ENCODE results near the gene MX2. TPM values are rescaled to one million over a fixed set of nuclear protein-coding genes. Genes with fewer than 3 reads are reported as not detected.

Gene MX2
- polyA plus RNA-seq, 1 donor from 2014 or later = not detected

DNA sequence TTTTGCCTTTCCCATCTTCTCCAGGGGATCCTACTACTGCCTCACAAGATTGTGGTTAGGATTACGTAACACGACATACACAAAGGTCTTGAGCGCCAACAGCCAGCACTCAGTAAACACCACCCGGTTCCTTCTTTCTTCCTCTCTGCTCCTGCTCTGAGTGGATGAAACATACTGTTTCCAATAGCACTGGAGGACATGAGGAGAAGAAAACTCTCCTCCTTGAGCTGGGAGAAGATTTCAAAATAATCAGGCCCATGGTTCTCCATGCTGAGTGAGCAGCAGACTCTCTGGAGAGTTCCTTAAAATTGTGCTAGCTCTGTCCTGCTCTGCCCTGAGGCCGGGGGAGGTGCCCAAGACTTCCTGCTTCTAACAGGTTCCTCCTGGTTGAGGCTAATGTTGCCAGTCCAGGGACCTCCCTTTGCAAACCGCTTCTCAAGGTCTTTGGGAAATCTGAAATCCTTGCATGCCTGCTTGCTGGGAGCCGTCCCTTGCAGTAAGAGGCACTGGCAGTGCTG, 34.8 kb downstream of the MX2 start:
- Histone ChIP-seq H3K27me3 (ENCODE audit: insufficient read depth, low read depth, low read length) (no peaks in the 10 kb centered on the region), H3K79me2 (replicated peaks; ENCODE audit: insufficient read depth, low read length) (no peaks in the 10 kb centered on the region), H3K27ac (ENCODE audit: low read length) (no peak overlapping the region), H3K4me3 (ENCODE audit: low read length) (no peak overlapping the region), H2AFZ (ENCODE audit: low read depth, low read length) (no peak overlapping the region), H4K20me1 (ENCODE audit: insufficient read depth) (no peaks in the 10 kb centered on the region), H3F3A (ENCODE audit: insufficient read depth, low read length, poor library complexity, severe bottlenecking) (no peaks in the 10 kb centered on the region), H3K9me2 (ENCODE audit: insufficient read depth, low read length) (no peaks in the 10 kb centered on the region), H3K9me3 (ENCODE audit: low read length) (no peaks in the 10 kb centered on the region), H3K9ac (ENCODE audit: low read length) (no peak overlapping the region), H3K4me2 (ENCODE audit: low read length) (no peak overlapping the region), H3K36me3 (ENCODE audit: insufficient read depth, low read length) (no peaks in the 10 kb centered on the region)
- TF ChIP-seq SMC3 (conservative IDR thresholded peaks at IDR 0.05; ENCODE audit: poor library complexity) = no peak
- TF ChIP-seq TAF1 (IDR thresholded peaks at IDR 0.05; ENCODE audit: low read depth) = no peak
- TF ChIP-seq EZH2 (IDR thresholded peaks at IDR 0.05; ENCODE audit: borderline replicate concordance, insufficient read depth, low read length, poor library complexity, severe bottlenecking) = no peak
- TF ChIP-seq, protein P1, sequence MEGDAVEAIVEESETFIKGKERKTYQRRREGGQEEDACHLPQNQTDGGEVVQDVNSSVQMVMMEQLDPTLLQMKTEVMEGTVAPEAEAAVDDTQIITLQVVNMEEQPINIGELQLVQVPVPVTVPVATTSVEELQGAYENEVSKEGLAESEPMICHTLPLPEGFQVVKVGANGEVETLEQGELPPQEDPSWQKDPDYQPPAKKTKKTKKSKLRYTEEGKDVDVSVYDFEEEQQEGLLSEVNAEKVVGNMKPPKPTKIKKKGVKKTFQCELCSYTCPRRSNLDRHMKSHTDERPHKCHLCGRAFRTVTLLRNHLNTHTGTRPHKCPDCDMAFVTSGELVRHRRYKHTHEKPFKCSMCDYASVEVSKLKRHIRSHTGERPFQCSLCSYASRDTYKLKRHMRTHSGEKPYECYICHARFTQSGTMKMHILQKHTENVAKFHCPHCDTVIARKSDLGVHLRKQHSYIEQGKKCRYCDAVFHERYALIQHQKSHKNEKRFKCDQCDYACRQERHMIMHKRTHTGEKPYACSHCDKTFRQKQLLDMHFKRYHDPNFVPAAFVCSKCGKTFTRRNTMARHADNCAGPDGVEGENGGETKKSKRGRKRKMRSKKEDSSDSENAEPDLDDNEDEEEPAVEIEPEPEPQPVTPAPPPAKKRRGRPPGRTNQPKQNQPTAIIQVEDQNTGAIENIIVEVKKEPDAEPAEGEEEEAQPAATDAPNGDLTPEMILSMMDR (IDR thresholded peaks at IDR 0.05; ENCODE audit: poor library complexity, severe bottlenecking) = no peak
- TF ChIP-seq, protein P2, sequence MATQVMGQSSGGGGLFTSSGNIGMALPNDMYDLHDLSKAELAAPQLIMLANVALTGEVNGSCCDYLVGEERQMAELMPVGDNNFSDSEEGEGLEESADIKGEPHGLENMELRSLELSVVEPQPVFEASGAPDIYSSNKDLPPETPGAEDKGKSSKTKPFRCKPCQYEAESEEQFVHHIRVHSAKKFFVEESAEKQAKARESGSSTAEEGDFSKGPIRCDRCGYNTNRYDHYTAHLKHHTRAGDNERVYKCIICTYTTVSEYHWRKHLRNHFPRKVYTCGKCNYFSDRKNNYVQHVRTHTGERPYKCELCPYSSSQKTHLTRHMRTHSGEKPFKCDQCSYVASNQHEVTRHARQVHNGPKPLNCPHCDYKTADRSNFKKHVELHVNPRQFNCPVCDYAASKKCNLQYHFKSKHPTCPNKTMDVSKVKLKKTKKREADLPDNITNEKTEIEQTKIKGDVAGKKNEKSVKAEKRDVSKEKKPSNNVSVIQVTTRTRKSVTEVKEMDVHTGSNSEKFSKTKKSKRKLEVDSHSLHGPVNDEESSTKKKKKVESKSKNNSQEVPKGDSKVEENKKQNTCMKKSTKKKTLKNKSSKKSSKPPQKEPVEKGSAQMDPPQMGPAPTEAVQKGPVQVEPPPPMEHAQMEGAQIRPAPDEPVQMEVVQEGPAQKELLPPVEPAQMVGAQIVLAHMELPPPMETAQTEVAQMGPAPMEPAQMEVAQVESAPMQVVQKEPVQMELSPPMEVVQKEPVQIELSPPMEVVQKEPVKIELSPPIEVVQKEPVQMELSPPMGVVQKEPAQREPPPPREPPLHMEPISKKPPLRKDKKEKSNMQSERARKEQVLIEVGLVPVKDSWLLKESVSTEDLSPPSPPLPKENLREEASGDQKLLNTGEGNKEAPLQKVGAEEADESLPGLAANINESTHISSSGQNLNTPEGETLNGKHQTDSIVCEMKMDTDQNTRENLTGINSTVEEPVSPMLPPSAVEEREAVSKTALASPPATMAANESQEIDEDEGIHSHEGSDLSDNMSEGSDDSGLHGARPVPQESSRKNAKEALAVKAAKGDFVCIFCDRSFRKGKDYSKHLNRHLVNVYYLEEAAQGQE (IDR thresholded peaks at IDR 0.05; ENCODE audit: borderline replicate concordance) = no peak
- no peak for TF ChIP-seq EP300 (conservative IDR thresholded peaks at IDR 0.05; ENCODE audit: poor library complexity, severe bottlenecking)
- TF ChIP-seq POLR2AphosphoS5 (IDR thresholded peaks at IDR 0.05) = no peak
- TF ChIP-seq RAD21 (conservative IDR thresholded peaks at IDR 0.05) = no peak
- no peak for TF ChIP-seq MXI1 (conservative IDR thresholded peaks at IDR 0.05; ENCODE audit: poor library complexity, severe bottlenecking)

DNA sequence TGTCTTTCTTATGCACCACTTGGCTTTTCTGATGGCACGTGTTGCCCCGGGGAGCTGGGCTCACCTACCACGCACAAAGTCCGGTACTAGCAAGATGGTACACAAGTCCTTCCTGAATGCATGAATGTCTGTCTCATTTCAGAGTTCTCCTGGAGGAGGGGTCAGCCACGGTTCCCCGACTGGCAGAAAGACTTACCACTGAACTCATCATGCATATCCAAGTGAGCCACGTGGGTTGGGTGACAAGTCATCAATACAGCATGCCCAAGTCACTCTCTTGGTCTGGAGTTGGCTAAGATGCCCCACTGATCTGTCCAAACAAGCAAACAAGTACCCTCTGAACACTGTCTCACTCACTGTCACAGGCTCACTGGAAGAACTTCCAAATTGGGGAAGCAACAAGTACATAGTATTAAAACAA, 35.7 kb downstream of the MX2 start:
- no peak overlapping the region for H3K4me2 ChIP-seq (ENCODE audit: low read length)
- H3K9me3 ChIP-seq (ENCODE audit: low read length) = no peaks in the 10 kb centered on the region
- no peaks in the 10 kb centered on the region for H3K27me3 ChIP-seq (ENCODE audit: insufficient read depth, low read depth, low read length)
- no peaks in the 10 kb centered on the region for H3K9me2 ChIP-seq (ENCODE audit: insufficient read depth, low read length)
- H3K4me3 ChIP-seq (ENCODE audit: low read length) = no peak overlapping the region
- no peaks in the 10 kb centered on the region for H3K79me2 ChIP-seq (replicated peaks; ENCODE audit: insufficient read depth, low read length)
- H4K20me1 ChIP-seq (ENCODE audit: insufficient read depth) = no peaks in the 10 kb centered on the region
- H3K36me3 ChIP-seq (ENCODE audit: insufficient read depth, low read length) = no peaks in the 10 kb centered on the region
- no peak for TF ChIP-seq SMC3 (conservative IDR thresholded peaks at IDR 0.05; ENCODE audit: poor library complexity)
- TF ChIP-seq, protein P1 (IDR thresholded peaks at IDR 0.05; ENCODE audit: poor library complexity, severe bottlenecking) = no peak
- TF ChIP-seq, protein P2 (IDR thresholded peaks at IDR 0.05; ENCODE audit: borderline replicate concordance) = no peak
- no peak for TF ChIP-seq EP300 (conservative IDR thresholded peaks at IDR 0.05; ENCODE audit: poor library complexity, severe bottlenecking)
- no peak for TF ChIP-seq RAD21 (conservative IDR thresholded peaks at IDR 0.05)
- TF ChIP-seq MXI1 (conservative IDR thresholded peaks at IDR 0.05; ENCODE audit: poor library complexity, severe bottlenecking) = no peak
- no peak for TF ChIP-seq EZH2 (IDR thresholded peaks at IDR 0.05; ENCODE audit: borderline replicate concordance, insufficient read depth, low read length, poor library complexity, severe bottlenecking)
- no peak for TF ChIP-seq POLR2AphosphoS5 (IDR thresholded peaks at IDR 0.05)
- TF ChIP-seq TAF1 (IDR thresholded peaks at IDR 0.05; ENCODE audit: low read depth) = no peak
- no peak overlapping the region for H3K9ac ChIP-seq (ENCODE audit: low read length)
- no peaks in the 10 kb centered on the region for H3F3A ChIP-seq (ENCODE audit: insufficient read depth, low read length, poor library complexity, severe bottlenecking)
- no peak overlapping the region for H2AFZ ChIP-seq (ENCODE audit: low read depth, low read length)
- H3K27ac ChIP-seq (ENCODE audit: low read length) = no peak overlapping the region

Measured in neural cell (in vitro differentiated cells).